Measurements from ENCODE around the gene TADA2B. TPM values are rescaled to one million over a fixed set of nuclear protein-coding genes. Genes with fewer than 3 reads are reported as not detected.

TADA2B gene
- total and polyA plus RNA-seq, 2 experiments from 2014 or later: 21.5 to 29.0 TPM

DNA sequence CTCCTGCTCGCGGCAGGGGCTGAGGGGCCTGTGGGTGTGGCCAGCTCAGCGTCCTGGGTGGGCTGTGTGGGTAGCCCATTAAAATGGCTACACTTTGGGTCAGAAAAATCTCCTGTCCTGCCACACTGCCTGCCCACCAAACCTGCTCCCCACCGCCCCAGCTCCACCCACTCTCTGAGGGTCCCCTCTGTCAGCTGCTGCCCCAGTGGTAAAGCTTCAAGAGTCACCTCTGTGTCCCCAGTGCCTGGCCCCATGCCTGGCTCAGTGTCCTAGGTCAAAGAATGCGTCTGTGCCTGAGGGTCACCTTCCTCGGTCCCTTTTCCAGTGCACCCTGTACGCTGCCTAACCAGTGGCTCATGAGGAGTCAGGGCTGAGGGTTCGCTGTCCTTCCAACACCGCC, 24.9 kb upstream of the TADA2B start:
- no peaks in the 10 kb centered on the region for H3K9me3 ChIP-seq (ENCODE audit: low read depth)
- no peak overlapping the region for H3K27ac ChIP-seq
- H3K27me3 ChIP-seq: no peaks in the 10 kb centered on the region
- peaks cover 3% of the 10 kb centered on the region for H3K4me1 ChIP-seq (ENCODE audit: low read depth)
- no peak overlapping the region for H3K4me3 ChIP-seq
- TF ChIP-seq, protein P1, sequence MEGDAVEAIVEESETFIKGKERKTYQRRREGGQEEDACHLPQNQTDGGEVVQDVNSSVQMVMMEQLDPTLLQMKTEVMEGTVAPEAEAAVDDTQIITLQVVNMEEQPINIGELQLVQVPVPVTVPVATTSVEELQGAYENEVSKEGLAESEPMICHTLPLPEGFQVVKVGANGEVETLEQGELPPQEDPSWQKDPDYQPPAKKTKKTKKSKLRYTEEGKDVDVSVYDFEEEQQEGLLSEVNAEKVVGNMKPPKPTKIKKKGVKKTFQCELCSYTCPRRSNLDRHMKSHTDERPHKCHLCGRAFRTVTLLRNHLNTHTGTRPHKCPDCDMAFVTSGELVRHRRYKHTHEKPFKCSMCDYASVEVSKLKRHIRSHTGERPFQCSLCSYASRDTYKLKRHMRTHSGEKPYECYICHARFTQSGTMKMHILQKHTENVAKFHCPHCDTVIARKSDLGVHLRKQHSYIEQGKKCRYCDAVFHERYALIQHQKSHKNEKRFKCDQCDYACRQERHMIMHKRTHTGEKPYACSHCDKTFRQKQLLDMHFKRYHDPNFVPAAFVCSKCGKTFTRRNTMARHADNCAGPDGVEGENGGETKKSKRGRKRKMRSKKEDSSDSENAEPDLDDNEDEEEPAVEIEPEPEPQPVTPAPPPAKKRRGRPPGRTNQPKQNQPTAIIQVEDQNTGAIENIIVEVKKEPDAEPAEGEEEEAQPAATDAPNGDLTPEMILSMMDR (IDR thresholded peaks at IDR 0.05; ENCODE audit: low read depth, low read length): no peak
- DNase-seq (ENCODE audit: low read depth in 1 of 2, low spot score in 1 of 2): no peak
- H3K36me3 ChIP-seq: peaks cover 15% of the 10 kb centered on the region

DNA sequence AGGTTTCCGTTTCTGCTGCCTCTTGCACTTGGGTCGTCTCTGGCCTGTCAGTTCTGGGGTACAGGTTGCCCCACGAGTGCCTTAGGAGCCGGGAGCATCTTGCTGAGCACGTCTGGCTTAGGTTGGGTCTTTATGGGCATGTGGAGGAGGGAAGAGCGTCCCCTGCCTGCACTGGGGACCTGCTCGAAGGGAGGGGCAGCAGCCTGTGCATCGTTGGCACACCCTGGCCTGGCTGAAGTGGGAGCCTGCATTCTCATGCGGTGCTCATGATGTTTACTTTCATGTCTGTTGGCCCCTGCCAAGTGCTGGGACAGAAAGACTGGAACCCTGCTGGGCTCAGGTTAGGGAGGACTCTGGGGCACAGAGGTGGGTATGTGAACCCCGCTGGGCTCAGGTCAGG, 23.8 kb upstream of the TADA2B start:
- H3K9me3 ChIP-seq (ENCODE audit: low read depth): no peaks in the 10 kb centered on the region
- no peak overlapping the region for H3K27ac ChIP-seq
- H3K4me1 ChIP-seq (ENCODE audit: low read depth): peaks cover 3% of the 10 kb centered on the region
- no peak for DNase-seq (ENCODE audit: low read depth in 1 of 2, low spot score in 1 of 2)
- H3K27me3 ChIP-seq: no peaks in the 10 kb centered on the region
- no peak overlapping the region for H3K4me3 ChIP-seq
- H3K36me3 ChIP-seq: peaks cover 15% of the 10 kb centered on the region
- TF ChIP-seq, protein P1 (IDR thresholded peaks at IDR 0.05; ENCODE audit: low read depth, low read length): no peak

DNA sequence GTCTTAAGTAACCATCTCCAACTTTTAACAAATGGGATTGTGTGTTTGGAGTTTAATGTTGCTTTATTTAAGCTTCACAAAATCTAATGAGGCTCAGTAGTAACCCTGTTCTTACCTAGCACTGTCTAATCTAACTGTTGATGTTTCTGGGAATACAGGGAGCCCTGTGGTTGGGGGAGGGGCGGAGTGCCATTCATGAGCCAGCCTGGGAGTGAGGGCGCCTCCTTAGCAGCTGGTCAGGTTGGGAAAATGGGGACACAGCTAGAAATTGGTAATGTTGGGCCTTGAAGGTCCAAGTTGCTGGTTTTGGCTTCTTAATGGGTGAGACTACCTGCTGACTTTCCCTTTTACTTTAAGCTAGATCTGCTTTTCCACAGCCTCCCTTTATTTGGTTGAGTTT, 22.9 kb upstream of the TADA2B start:
- no peaks in the 10 kb centered on the region for H3K27me3 ChIP-seq
- H3K4me3 ChIP-seq: no peak overlapping the region
- DNase-seq (ENCODE audit: low read depth in 1 of 2, low spot score in 1 of 2): no peak
- H3K27ac ChIP-seq: no peak overlapping the region
- TF ChIP-seq, protein P1 (IDR thresholded peaks at IDR 0.05; ENCODE audit: low read depth, low read length): no peak
- peaks cover 3% of the 10 kb centered on the region for H3K4me1 ChIP-seq (ENCODE audit: low read depth)
- H3K9me3 ChIP-seq (ENCODE audit: low read depth): no peaks in the 10 kb centered on the region
- H3K36me3 ChIP-seq: peaks cover 13% of the 10 kb centered on the region

DNA sequence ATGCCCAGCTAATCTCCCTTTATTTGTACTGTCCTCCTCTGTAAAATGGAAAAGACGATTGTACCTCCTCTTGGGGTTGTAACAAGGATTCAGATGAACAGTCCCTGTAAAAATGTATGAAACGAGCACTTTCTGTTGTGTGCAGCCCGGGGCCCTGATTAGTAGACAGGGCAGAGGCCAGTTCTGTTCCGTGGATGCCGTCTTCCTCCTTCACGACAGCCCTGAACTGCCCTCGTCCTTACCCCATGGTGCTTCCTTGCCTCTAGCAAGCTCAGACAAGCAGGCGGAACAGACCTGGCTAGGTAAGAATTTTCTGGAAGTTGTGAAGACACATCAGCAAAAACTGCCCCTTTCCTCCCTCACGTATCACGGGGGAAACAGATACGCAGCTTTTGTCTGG, 22.3 kb upstream of the TADA2B start:
- H3K27ac ChIP-seq: no peak overlapping the region
- peaks cover 13% of the 10 kb centered on the region for H3K36me3 ChIP-seq
- TF ChIP-seq, protein P1 (IDR thresholded peaks at IDR 0.05; ENCODE audit: low read depth, low read length): no peak

DNA sequence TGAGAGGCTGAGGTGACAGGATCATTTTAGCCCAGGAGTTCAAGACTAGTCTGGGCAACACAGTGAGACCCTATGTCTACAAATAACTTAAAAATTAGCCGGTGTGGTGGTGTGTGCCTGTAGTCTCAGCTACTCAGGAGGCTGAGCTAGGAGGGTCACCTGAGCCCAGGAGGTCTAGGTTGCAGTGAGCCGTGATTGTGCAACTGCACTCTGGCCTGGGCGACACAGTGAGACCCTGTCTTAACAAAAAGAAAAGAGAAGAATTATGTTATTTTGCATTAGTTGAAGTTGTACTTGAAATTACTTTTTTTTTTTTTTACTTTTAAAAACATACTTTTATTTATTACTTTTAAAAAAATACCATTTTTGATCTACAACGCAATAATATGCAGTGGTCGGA, 21.8 kb upstream of the TADA2B start:
- TF ChIP-seq, protein P1 (IDR thresholded peaks at IDR 0.05; ENCODE audit: low read depth, low read length): no peak
- peaks cover 13% of the 10 kb centered on the region for H3K36me3 ChIP-seq
- H3K27me3 ChIP-seq: no peaks in the 10 kb centered on the region
- no peak for DNase-seq (ENCODE audit: low read depth in 1 of 2, low spot score in 1 of 2)
- no peak overlapping the region for H3K4me3 ChIP-seq
- H3K27ac ChIP-seq: no peak overlapping the region
- peaks cover 3% of the 10 kb centered on the region for H3K4me1 ChIP-seq (ENCODE audit: low read depth)
- H3K9me3 ChIP-seq (ENCODE audit: low read depth): no peaks in the 10 kb centered on the region

More for the DNA sequence above, 22.3 kb upstream of the TADA2B start:
- Histone ChIP-seq H3K4me3 (no peak overlapping the region), H3K27me3 (no peaks in the 10 kb centered on the region), H3K9me3 (ENCODE audit: low read depth) (no peaks in the 10 kb centered on the region), H3K4me1 (ENCODE audit: low read depth) (peaks cover 3% of the 10 kb centered on the region)
- DNase-seq (ENCODE audit: low read depth in 1 of 2, low spot score in 1 of 2): no peak
